LNCAP (cell line): ENCODE results near the gene RAB38.

Experiments
- CTCF ChIP-seq: fragments of 450-650 bp; IDR thresholded peaks from 2 replicates; pipeline ENCODE4 v1.5.1; 2017; ENCODE audit warnings: mild to moderate bottlenecking

The RAB38 gene

GRCh38 chr11:88102598-88102934 lies 72.7 kb downstream of the RAB38 start:
- no peak for TF ChIP-seq CTCF

GRCh38 chr11:88101881-88102597 lies 73.2 kb downstream of the RAB38 start:
- no peak for TF ChIP-seq CTCF

GRCh38 chr11:88100151-88100550 lies 75.1 kb downstream of the RAB38 start:
- no peak for TF ChIP-seq CTCF

- no peak for TF ChIP-seq CTCF
These were observed 77.0 kb downstream of the RAB38 start for GRCh38 chr11:88098289-88098688.

GRCh38 chr11:88089134-88089533 lies 86.1 kb downstream of the RAB38 start:
- TF ChIP-seq CTCF, result no peak

- no peak for TF ChIP-seq CTCF
These were observed 87.9 kb downstream of the RAB38 start for GRCh38 chr11:88087337-88087736.

GRCh38 chr11:88086297-88086696 lies 88.9 kb downstream of the RAB38 start:
- TF ChIP-seq CTCF, result no peak

- TF ChIP-seq CTCF, result no peak
These were observed 104.8 kb downstream of the RAB38 start for GRCh38 chr11:88070437-88070836.
